DMS79 (cell line): ENCODE measurements around the gene NAT9.

Experiments
- DNase-seq: peaks from one replicate; lab custom pipeline; 2025; lab: John Stamatoyannopoulos, UW

NAT9 gene

DNA sequence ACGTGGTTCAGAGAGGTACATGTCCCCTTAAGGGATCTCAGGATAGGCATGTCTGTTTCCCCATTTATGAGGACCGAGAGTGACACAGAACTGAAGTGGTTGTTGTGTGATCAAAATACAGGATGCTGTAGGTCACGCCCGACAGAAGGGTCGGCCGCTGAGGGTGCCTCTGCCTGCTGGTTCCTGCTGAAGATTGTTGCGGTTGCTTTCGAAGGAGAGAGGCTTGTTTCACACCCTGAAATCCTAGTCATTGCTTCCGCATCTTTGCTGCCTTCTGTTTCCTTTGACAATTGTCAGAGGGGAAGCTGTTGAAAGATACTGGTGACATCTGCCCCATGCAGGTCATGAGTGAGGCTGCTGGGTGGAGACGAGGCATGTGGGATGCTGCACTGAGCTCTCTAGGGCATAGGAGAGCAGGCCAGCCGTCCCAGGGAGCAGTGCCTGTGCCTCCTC lies 3.8 kb upstream of the NAT9 start:
- DNase-seq: no peak

DNA sequence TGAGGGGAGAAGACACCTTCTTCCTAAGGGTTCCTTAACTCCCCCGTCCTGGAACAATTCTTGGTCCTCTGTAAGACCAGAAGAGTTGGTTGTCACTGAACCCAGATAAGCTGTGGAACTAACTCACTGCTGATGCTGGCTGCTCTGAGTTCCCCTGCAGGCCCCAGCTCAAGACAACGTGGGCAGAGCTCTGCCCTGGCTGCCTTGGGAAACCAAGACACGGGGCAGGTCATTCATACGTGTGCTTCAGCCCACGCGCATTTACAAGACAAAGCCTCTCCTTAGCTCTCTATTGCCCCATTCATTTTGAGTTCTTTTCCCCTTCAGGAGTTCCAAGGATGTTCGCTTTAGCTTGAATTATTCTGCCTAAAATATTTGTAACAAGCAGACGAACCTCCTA lies 3.4 kb upstream of the NAT9 start:
- no peak for DNase-seq

DNA sequence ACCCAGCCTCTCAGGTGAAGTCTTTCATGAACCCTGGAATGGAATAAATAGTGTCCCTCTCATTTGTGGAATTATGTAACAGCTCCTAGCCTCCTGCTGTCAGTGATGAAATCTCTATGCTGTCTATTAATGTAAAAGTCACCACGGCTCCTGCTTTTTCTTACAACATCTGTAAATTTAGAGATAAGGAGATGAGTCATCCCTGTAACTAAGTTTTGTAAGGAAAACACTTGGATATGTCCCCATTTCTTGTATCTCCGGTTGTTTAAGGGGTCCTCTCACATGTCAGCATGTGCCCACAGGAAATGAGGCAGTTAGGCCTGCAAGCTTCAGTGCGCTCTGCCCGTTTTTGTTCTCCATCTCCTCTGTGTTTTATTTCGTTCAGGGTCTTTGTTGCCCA lies 2.8 kb upstream of the NAT9 start:
- DNase-seq: no peak

DNA sequence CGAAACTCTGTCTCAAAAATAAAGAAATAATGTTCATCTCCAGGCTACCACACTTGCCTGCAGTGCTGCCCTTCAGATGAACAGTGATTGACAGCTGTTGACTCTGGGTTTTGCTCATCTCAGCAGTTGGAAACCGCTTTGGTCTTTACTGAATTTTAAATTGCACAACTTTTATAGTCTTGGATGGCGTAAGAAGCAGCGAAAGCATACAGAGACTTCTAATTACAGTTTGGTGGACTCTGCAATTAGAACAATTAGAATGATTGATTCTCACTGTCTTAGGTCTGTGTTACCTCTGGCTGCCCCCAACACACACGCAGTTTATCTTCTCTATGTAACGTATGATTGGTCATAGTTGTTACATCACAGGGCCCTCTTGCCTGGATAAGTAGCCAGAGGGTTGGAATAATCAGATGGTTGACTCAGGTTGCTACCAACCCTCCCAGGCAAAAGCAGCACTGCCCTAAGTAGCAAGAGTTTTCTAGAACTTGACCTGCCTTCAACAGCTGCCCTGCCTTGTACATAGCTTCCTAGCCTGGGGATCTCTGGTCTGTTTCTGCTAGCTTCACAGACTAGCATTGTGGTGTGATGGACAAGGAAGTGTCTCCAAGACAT lies 1.9 kb upstream of the NAT9 start:
- DNase-seq: no peak

DNA sequence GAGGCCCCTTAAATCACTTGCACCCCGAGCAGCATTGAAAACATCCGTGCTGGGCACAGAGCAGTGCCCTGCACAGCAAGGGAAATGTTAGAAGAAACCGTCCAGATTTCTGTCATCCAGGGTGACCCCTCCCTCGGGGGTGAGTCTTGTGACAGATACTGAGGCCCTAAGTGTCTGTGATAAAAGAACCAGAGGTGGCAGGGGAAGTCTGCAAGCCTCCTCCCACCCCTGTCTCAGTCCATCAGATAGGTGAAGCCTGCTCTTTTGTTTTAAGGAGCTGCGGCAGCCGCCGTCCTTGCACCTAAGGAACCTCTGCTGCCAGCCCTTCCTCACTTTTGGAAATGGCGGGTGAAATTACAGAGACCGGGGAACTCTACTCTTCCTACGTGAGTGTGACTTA lies 845 bp upstream of the NAT9 start:
- no peak for DNase-seq

DNA sequence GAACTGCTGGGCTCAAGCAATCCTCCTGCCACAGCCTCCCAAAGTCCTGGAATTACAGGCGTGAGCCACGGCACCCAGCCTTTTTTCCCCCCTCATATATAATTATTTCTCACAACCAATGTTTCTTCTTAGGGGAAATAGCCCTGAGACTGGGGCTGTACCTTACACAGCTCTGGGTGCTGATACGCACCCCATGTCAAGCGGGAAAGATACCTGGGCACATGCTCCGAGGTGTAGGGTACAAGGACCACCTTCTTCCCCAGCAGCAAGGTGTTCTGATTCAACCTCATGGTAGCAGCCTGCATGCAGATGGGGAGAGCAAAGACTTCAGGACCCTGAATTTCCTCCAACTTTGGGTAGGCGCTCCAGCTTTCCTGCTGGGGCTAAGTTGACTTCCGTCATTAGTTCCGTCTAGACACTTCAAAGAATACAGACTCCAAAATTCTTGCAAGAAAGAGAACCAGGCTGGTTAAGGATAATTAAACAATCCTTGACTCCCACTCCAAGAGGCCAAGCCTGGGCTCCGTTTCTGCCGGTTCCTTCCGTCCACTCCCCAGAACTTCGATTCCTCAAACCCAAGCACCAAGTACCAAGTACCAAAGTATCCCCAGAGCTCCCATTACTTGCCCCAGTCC lies 619 bp downstream of the NAT9 start:
- DNase-seq: no peak

DNA sequence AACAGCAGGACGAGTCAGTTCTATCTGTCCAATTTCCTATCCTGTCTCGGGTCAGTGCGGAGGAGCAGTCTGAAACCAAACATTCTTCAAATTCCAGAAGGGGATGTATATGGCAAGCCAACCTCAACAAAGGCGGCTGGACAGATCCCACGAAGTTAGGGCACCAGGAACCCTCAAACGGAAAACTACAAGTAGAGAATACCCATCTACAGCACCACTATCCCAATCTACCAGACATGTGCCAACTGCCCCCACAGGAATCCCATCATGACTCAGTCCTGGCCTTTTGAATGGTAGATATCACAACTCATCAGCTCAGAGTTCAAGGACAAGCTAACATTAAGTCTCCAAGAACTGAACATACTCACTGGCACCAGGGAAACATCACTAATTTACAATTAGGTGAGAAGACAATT lies 2.3 kb downstream of the NAT9 start:
- no peak for DNase-seq

DNA sequence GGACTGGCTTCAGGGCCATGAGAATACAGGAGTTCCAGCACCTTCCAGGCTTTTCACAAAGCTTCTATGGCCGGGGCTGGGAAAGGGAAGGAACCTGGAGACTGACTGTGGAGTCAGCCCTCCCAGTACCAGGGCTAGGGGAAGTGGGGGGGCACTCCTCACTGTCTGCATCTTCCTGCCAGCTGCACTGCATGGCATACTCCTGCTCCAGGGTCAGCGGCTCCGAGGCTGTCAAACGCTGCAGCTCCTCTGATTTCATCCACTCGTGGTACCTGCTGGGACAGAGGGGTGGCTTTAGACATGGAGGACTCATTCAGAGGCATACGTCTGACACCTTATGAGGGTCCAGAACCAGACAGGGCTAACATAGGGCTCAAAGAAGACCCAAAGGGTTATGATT lies 2.7 kb downstream of the NAT9 start:
- no peak for DNase-seq

DNA sequence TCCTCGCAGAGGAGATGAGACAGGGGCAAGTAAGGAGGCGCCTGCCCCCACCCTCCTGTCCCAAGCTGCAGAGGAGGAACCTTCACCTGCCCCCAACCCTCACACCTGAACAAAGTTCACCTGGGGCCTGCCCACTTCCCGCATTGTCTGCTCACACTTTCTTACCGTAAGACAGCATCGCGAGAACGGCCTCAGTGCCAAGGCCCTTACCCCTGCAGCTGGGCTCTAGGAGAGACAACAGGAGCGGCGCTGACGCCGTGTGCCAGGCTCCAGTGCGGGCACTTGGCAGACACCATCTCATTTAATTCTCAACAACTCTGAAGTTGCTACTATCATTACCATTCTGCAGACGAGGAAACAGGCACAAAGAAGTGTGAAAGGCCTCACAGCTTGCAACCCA lies 4.1 kb downstream of the NAT9 start:
- no peak for DNase-seq

DNA sequence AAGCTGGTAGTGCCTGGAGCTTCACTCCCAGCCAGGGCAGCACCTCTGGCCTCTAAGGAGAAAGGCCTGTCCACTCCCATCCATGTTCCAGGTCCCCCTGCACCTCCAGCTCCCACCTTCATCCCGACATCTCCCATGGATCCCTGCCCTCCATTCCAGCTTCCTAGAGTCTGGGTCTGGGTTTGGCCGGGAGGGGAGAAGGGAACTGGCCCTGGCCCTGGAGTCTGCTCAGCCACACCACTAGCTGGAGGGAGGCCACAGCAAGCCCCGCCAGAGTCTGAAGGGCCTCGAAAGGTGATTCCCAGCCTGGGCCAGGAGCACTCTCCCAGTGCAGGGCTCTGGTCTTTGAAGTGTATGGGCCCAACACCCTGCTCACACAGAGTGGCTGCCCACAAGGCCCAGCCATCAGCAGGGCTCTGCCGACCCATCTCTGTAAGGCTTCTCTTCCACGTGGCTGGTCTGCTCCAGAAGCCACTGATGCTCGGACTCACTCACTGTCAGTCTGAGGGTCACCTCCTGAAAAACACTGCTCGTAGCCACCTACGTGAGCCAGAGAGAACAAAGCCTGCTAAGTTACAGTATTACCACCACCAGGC lies 4.7 kb downstream of the NAT9 start:
- no peak for DNase-seq

DNA sequence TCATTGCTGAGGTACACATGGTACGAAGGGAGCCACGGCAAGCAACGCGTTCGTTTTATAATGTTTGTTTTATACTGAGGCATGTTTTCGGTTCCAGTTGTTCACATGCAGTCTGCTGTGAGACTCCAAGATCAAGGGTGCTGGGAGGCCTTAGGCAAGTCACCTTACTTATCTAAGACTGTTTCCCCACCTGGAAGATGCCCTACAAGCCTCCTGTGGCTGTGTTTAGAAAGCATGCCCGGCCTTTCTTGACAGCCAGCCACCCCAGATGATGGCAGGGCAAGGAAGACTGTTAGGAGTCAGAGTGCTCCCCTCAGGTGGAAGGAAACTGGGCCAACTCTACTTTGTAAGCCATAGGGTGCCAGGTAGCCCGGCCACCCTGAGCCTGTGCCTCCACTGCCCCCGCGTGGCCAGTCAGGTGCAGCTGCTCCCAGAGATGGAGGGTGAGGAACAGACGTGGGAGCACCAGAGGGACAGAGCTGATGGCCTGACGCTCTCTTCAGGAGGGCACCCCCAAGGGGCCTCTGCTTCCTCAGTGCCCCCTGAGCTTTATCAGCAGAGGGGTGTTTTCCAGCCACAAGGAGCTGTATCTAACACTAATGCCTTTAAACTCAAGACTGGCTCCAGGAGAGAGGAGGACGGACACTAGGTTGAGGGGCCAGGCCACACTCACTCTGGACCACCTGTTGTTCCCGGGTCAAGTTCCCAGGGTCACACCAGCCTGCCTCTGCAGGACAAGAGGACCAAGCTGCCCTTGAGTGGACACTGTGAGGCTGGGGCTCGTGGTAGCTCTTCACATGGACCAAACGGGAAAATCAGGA lies 5.4 kb downstream of the NAT9 start:
- DNase-seq: no peak

DNA sequence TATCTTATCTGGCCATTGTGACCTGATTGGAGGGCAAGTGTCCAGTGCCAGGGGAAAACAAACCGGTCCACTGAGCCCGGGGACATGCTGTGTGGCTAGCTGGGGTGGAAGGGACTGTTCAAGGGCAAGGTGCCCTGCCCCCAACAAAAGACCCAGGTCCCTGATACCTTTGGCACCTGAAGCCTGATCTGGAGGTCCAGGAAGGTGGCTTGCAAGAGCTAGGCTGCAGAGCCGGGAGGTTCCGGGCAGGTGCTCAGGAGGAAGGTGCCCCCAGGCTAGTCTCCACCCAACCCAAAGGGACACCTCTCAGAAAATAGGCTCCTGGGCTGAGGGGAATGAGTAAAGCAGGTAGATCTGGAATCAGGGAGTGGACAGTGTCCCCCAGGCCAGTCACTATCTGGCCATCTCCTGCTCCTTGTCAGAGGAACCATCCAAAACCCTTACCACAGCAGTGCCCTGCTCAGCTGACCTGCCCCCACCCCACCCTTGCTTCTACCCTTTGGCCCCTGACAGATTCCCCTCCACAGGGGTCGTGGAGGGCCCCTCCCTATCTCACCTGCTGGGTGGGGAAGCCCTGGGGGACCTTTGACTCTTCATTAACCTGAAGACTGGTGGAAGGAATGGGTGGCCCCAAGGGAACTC lies 6.2 kb downstream of the NAT9 start:
- no peak for DNase-seq

DNA sequence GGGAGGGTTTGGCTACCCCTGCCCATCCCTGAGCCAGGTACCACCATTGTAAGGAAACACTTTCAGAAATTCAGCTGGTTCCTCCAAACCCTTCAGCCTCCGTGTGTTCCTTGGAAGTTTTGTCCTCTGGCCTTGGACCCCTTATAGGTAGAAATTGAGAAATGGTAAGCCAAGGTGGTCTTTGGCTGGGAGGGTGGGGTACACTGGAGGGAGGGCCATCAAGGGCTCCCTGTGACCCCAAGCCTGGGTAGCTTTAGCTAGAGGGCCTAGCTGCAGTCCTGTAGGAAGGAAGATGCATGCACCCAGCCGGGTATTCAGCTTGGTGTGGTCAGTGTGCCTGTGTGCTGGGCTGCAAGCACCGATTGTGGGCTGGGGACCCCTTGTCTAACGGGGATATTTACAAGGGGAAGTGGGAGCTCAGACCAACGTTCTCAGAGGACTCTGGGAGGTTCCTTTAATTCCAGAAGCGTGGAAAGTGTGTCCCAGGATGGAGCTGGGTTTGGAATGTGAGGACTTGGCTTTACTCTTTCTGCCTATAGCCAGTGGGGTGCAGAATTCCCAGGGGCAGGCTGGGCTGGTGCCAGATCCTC lies 6.8 kb downstream of the NAT9 start:
- no peak for DNase-seq

DNA sequence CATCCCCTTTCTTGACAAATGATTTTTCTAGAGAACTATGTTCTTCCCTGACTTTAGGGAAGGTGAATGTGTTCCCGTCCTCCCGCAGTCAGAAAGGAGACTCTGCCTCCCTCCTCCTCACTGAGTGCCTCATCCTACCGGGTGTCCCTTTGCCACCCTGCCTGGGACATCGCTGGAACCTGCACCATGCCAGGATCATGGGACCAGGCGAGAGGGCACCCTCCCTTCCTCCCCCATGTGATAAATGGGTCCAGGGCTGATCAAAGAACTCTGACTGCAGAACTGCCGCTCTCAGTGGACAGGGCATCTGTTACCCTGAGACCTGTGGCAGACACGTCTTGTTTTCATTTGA lies 7.4 kb downstream of the NAT9 start:
- no peak for DNase-seq

DNA sequence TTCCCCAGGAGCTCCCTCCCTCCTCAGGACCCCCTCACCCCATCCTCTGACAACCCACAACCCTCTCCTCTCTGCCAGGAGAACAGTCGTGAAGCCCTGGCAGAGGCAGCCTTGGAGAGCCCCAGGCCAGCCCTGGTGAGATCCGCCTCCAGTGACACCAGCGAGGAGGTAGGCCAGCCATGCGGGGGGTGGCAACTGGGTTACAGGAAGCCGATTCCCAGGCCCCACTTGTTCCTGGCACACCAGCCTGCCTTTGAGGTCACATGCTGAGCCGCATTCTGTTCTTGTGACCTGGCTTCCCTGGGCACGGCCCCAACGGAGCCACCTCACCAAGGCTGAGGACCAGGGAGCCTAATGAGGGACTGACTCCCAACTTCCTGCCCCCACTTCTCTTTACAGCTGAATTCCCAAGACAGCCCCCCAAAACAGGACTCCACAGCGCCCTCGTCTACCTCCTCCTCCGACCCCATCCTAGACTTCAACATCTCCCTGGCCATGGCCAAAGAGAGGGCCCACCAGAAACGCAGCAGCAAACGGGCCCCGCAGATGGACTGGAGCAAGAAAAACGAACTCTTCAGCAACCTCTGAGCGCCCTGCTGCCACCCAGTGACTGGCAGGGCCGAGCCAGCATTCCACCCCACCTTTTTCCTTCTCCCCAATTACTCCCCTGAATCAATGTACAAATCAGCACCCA lies 7.9 kb downstream of the NAT9 start:
- DNase-seq: no peak

DNA sequence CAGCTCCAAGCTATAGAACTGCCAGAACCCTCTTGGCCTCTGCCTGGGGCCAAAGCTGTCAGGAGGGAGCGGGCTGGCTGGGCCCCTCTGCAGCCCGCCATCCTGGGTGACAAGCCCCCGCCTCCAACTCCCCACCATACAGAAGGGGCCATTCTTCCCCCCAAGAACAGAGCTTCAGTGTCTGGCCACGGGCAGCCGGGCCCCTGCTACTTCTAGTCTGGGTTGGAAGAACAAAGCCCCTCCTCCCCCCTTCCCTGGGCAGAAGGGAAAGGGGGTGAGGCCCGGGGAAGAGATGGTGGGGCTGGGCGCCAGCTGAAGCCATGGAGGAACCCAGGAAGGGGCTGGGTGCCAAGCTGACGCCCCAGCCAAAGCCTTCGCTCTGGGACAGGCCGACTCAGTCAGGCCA lies 9.0 kb downstream of the NAT9 start:
- no peak for DNase-seq

DNA sequence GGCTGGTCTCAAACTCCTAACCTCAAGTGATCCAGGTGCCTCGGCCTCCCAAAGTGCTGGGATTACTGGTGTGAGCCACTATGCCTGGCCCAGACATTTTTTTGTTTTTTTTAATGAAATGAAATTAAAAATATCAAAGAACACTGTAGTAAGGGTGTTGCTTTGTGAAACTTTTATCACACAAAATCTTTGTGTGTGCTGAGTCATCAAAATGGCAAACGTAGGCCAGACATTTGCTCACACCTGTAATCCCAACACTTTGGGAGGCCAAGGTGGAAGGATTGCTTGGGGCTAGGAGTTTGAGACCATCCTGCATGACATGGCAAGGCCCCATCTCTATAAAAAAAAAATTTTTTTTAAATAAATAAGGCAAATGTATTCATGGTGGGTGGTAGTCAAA lies 9.7 kb downstream of the NAT9 start:
- DNase-seq: no peak

DNA sequence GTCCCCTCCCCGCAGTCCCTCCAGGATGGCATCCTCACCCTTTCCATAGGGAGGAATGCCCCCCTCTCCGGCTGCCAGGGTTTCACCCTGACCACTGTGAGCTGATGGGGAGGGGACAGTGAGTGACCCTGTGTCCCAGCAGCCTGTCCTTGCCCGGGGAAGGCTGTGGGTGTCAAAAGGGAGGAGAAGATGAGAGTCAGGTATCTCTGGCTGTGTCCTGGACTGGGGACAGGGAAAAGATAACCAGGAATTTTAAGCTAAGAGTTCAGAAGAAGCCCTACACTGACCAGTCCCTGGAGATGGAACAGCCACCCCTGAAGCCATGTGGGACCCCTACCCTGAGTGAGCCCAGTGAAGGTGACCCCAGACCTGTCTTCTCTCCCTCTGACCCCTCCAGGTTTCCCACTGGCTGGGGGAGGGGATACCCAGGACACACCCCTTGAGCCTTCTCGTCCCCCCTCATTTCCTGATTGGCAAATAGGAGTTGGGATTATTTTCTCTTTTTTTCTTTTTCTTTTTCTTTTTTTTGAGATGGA lies 11.3 kb downstream of the NAT9 start:
- DNase-seq: no peak

DNA sequence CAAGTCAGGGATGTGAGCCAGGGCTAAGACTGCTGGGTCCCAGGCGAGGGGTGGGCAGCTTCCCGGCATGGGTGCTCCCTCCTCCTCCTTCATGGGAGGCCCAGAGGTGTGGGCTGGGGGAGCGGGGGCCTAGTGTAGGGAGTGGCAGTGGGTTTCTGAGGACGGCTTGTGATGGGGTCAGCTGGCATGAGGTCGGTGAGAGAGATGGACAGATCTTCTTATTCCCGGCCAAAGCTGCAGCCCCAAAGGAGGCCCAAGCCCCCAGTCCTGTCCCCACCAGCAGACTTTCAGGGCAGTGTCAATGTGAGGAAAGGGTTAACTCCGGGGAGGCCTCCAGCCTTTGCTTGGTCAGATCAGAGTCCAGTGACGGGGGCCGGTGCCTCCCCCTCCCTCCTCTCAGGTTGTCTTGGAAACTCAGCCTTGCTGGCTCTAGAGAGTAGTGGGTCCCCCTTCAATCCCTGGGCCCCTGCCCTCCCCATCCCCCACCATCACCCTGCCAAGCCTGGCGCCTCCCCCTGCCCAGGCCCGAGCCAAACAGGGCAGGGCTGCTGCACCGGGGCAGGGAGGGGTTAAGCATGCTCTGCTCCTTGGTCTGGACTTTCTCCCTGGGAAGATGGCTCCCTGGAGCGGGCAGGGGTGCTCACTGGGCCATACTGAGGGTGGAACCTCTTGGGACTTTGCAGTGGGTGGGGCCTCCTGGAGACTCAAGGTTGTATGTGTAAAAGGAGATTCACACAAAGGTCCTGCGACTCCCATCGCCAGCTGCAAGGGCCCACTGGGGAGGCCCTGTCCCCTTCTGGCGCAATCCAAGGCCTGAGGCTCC lies 12.4 kb downstream of the NAT9 start:
- DNase-seq: no peak

DNA sequence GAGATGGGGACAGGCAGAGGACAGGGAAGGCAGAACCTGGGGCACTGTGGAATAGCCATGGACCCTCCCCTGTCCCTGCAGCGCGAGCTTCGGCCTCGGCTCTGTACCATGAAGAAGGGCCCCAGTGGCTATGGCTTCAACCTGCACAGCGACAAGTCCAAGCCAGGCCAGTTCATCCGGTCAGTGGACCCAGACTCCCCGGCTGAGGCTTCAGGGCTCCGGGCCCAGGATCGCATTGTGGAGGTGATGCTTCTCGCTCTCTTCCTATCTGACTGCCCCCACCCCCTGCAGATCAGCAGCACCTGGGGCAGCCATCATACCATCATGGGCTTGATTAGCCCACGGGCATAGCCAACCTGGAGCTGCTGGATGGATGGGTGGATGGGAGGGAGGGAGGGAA lies 14.2 kb downstream of the NAT9 start:
- DNase-seq: no peak
